RCC 7860 (cell line): ENCODE results near the gene SMIM38.

ENCODE experiments used
- DNase-seq: peaks from one replicate; pipeline ENCODE4 v3.0.0-alpha.2; 2015; ENCODE audit warnings: low spot score
- FAIRE-seq: peaks from 2 replicates; lab custom pipeline; 2012; peaks lifted over from hg19 to GRCh38; lab: Jason Lieb, UNC

SMIM38 gene

DNA sequence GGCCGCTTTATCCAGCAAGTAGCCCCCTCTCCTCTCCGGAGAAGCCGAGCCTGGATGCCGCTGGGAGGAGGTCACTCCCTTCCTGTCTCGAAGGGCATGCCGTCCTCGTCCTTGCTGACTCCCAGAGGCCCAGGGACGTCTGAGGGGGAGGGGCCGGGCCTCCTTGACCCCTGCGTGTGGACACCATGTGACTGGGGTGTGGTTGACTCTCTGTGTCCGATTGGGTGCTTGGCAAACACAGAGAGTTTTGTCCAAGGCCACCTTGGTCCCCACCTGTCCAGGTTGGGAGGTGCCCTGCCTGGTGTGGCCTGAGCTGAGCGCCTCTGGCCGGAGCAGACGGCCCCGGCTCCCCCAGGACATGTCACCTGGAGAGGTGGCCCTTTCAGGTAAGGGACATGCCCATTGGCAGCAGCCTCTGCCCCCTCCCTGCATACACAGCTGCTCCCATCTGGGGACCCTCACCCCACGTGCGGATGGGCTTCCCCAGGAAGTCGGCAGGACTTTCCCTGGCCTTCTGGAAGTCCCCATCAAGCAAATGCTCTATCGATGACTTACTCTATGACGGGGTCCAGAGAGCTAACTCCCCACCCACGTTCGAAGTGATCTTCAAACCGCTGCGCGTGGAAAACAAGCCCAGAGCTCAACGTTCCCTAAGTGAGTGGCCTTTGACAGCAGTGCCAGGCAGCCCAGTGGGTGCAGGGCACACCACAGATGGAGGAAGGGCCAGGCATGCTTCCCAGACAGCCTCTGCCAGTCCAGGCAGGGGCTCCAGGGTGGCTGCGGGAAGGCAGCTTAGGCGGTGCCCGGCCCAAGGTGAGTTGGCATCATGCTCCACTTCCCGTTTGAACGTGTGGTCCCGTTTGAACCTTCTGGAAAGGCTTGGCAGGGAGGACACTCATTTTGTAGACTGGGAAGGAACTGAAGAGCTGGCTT is at the start of gene SMIM38:
TSS of gene SMIM38 (plus strand) at position 634 of the 933 bp plus-strand sequence. CDS start 1,912 bp downstream, outside the sequence.
- DNase-seq = no peak
- no peak for FAIRE-seq

DNA sequence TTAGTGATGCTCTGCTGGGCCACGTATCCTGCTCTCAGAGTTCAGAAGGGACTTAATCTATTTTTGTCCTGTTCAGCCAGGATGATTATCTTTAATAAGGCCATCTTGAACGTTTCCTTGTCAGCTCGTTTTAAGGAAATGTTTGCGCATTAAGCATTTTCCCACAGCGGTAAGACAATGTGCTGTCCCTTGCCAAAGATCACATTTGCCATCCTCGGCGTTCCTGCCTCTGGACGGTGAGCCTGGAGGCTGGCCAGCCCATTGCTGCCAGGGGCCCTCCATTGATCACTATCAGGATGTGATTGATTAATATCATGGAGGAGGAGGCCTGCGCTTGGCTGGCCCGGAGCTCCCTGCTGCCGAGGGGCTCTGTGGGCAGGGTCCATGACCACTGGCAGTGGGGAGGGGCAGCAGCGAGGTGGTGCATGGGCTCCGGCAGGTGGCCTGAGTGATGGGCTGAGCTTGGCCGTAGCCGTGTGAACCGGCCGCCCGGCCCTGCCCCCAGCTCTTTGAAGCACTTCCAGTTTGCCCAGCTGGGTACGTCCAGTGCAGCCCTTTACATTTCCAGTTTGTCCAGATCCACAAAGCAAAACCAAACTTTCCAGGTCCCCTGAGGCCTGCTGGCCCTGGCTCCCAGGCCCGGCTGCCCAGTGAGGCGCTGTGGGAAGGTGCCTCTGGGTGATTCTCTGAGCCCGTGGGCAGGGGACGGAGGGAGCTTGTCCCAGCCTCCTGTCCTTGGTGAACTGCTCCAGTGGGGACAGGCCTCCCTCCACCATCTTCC is 49.5 kb upstream of the SMIM38 start:
- FAIRE-seq (no peak), DNase-seq (no peak)

DNA sequence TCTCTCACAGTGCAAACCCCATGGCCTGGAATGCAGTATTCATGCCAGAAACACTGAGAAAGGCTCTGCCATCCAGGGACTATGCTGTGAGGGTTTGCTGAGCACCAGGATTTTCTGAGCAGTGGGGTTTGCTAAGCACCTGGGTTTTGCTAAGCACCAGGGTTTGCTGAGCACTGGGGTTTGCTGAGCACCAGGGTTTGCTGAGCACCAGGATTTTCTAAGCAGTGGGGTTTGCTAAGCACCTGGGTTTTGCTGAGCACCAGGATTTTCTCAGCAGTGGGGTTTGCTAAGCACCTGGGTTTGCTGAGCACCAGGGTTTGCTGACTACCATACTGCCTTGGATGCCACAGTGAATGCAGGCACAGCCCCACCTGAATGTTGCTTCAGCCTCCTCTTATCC is 48.3 kb upstream of the SMIM38 start:
- FAIRE-seq = no peak
- no peak for DNase-seq

DNA sequence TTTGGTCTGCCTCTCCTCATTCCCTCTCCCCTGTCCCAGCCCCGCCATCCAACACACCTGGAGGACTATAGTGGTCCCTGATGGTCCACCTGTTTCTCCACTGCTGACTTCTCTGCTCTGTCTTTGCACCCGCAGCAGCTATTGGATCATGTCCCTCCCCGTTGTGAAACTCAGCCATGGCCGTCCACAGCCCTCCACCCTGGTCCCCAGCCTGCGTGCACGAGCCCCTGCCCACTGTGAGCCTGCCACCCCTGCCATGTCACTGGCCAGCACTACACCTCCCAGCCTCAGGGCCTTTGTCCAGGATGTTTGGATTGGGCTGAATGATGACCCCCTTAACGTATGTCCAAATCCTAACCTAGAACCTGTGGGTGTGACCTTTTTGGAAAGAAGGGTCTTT is 47.7 kb upstream of the SMIM38 start:
- DNase-seq (no peak), FAIRE-seq (no peak)

DNA sequence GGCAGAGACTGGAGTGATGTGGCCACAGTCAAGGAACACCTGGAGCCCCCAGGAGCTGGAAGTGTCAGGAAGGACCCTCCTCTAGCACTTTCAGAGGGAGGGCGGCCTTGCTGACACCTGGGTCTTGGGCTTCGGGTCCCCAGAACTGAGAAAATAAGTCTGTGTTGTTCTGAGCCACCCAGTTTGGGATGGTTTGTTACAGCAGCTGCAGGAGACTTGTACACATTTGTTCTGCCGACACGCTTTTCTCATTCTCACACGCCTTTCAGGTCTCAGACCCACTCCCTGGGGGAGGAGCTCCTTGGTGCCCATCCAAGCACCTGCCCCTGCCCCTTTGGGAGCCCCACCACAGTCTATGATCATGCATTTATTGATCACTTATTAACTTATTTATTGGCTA is 47.2 kb upstream of the SMIM38 start:
- FAIRE-seq = no peak
- DNase-seq = no peak

DNA sequence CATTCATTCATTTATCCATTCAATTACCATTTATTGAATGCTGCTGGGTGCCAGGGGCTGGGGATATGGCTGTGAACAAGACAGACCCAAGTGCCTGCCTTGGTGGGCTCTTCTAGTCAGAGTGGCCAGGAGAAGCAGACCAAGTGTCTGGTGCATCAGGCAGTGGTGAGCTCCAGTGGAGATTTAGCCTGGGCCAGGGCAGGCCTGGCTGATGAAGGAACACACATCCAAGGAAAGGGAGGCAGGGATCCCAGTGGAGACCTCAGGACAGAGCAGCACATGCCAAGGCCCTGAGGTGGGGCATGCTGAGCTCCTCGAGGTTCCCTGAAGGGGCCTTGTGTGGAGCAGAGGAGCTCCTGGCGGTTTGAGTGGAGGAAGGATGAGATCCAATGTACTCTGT is 46.6 kb upstream of the SMIM38 start:
- no peak for FAIRE-seq
- no peak for DNase-seq

DNA sequence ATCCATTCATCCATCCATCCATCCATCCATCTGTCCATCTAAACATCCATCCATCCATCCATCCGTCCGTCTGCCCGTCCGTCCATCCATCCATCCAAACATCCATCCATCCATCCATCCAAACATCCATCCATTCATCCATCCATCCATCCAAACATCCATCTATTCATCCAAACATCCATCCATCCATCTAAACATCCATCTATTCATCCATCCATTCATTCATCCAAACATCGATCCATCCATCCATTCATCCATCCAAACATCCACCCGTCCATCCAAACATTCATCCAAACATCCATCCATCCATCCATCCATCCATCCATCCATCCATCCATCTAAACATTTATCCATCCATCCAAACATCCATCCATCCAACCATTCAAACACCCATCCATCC is 45.3 kb upstream of the SMIM38 start:
- FAIRE-seq = no peak

DNA sequence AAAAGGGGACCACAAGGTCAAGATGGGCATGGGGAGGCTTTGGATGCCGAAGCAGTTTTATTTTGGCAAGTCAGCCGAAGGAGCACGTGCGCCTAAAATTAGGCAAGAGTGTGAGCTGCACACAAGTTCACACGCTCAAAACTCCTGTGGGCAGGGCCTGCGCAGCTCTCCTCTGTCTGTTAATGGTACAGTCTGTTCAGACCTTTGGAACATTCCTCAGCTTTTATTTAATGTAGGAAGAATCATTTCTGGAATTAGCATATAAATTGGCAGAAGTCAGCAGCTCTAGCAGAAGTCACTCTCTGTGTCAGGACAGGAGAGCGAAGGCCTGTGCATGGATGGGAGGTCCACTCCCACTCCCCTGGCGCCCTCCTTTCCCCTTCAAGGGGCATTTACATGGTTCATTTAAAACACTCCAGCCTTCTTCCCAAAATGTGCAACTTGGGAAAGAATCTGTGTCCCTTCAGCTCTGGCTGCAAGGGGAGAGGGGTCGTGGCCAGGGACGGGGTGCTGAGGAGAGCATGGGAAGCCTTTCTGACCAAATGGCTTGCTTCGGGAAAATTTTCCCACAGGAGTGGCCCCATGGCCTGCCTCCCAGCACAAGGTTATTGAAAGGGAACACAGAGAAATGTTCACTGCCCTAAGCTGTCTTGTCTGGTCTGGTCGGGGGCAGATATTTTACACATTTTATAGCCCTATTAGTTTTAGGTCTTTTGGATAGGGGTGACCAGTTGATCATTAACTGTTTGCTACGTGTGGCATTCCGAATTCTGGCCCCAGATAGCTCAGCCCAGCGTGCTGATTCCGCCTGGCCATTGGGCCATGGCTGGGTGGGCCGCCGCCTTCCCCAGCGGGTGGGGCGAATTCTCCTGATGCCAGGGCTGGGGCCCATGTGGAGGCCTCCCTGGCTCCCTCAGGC is 43.9 kb upstream of the SMIM38 start:
- no peak for FAIRE-seq
- DNase-seq = no peak

More for the DNA sequence above, 45.3 kb upstream of the SMIM38 start:
- DNase-seq = no peak

DNA sequence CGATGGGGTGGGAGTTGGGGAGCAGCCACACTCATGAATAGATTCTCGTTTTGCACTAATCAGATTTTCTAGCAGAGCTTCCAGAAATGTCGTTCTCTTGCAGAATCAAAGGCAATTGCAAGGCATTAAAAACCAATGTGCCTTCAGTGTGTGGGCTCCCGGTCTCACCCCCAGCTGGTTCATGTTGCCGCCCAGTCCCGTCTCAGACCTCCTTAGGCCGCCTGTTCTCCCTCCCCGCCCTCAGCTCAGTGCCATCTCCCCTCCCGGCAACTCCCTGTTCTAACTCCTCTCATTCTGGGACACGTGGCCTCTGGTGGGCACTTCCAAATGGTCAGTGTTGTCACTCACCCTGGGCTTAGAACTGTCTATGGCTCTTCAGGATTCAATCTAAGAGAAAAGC is 42.5 kb upstream of the SMIM38 start:
- no peak for DNase-seq
- no peak for FAIRE-seq

DNA sequence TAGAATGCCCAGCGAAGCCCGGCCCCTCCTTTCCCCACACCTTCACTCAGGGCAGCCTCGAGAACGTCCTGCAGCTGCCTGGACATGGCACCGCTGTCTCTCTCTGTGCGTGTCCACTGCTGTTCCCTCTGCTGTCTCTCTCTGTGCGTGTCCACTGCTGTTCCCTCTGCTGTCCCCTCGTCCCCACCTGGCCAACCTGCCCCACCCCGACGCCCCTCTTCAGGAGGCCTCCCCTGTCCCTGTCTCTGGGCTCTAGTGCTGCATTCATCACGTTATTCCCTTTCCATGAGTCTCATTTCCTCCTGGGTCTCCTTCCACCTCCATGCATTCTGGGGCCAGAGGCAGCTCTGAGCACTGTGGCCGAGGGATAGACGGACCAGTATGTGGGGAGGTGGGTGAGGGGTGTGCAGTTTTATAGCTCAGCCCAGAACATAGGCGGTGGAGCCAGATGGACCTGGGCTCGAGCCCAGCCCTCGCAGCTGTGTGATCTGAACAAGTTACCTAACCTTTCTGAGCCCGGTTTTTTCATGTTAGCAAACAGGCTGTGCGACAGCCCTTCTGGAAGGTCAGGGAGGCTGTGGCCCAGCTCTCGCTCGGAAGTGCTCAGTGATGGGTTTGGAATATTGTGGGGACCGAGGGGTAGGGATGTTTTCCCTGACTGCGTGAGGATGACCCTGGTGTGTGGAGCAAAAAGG is 41.9 kb upstream of the SMIM38 start:
- no peak for DNase-seq
- no peak for FAIRE-seq

DNA sequence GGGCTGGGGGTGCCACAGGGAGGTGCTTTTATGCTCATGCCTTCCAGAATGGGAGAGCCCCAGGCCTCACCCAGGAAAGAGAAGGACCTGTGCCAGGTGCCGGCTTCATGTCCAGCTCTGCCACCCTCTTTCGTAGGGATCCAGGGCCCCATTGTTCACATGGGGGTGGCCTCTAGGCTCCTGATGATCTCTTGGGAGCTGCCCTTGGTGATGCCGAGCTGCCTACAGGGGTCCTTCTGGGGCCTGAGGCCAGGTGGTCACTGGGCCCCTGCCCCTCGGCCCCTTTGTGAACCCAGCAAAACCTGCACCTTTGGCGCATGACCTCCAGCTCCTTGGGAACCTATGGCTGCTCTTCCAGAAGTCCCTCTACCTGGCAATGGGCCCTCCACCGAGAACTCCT is 41.4 kb upstream of the SMIM38 start:
- FAIRE-seq (no peak), DNase-seq (no peak)

DNA sequence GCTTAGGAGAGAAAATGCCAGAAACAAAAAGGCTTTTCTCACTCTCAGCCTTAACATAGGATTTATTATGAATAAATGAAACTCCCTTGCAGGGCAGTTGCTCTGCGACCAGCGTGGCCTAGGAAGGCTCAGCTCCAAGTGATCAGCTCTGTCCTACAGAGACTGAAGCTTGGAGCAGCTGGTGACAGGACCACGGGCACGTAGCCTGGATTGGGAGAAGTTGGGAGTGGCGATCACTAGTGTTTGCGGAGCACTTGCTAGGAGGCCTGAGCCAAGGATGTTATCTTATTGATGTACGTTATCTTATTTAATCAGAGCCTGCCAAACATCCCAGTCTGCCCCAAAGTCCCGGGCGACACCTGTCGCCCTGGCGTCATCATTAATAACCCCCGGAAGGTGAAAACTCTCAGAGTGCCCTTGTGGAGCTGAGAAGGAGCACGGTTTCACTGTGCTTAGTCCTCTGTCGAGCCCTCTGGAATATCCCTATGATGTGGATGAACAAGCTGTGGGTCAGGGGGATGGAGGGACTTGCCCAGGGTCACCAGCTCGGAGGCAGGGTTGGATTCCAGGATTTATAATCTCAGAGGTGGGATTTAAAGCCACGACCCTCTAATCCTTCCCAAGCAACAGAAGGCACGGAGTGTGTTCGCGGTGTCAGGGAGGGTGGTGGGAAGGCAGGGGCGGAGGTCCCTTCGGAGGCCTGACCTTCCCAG is 40.8 kb upstream of the SMIM38 start:
- no peak for FAIRE-seq
- DNase-seq = no peak

DNA sequence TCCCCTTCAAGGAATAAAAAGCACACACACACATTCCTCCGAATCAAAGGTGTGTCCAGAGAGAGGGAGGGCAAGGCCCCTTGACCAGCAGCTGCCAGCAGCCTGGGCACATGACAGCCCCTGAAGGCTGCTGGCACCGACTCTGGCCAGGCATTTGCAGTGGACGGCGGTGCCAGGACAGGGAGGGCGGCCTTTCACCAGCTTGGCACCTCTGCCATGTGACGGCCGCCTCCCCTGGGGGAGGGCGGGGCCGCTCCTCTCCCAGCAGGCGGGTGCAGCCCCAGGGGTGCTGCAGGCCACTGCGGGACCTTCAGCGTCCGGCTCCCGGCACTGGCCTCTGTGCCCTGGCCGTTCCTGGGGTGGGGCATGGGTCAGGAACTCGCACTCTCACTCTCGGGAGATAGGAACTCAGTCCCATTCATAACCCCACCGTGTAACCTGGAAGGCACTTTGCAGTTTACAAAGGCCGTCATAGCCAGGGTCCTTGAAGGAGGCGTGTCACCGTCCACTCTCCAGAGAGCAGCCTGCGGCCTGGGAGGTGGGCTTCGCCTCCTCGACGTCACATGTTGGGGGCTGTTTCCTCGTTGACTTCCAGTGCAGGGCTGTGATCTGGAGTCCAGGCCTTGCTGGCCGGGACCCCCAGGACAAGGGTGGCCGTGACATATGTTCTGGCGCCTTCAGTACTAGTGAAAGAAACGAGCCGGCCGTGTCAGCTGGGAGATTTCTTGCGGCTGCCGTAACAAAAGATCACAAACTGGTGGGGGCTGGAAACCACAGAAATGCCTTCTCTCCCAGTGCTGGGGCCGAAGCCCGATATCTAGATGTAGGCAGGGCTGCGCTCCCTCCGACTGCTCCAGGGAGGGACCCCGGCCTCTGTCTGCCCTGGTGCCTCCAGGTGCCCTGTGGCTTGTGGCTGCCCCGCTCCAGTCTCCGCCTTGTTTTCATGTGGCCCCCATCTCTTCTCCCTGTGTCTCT is 39.9 kb upstream of the SMIM38 start:
- FAIRE-seq = no peak

DNA sequence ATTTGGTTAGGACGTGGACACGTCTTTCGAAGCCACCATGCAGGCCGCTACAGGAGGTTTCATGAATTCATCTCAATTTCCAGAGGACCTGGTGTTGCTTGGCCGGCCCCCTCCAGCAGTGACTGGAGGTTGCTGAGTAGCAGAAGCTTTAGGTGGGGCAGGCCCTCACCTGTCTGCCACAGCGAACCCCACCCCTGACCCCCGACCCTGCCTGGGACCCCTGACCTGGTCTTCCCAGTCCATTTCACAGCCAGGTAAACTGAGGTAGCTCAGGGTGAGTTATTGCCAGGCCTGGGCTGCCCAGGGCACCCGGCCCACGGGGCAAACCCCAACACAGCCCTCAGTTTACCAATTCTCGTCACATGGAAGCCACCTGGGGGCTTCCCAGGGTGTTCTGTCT is 39.1 kb upstream of the SMIM38 start:
- FAIRE-seq (no peak), DNase-seq (no peak)

More for the DNA sequence above, 39.9 kb upstream of the SMIM38 start:
- no peak for DNase-seq

DNA sequence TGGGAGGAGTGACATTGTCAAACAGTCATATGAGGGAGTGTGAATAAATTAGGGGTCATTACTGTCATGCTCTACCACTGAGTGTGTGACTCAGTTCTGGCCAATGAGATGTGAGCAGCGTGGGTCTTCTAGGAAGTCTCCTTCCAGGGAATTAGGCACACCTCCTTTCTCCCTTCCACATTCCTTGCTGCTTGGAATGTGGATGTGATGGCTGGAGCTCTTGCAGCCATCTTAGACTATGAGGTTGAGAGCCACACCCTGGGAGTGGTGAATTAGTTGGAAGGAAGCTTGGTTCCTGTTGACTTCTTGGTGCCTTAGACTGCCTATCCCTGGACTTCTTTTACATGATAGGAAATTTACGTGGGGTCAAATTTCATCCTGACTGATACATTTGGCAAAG is 36.5 kb upstream of the SMIM38 start:
- DNase-seq = no peak
- no peak for FAIRE-seq

DNA sequence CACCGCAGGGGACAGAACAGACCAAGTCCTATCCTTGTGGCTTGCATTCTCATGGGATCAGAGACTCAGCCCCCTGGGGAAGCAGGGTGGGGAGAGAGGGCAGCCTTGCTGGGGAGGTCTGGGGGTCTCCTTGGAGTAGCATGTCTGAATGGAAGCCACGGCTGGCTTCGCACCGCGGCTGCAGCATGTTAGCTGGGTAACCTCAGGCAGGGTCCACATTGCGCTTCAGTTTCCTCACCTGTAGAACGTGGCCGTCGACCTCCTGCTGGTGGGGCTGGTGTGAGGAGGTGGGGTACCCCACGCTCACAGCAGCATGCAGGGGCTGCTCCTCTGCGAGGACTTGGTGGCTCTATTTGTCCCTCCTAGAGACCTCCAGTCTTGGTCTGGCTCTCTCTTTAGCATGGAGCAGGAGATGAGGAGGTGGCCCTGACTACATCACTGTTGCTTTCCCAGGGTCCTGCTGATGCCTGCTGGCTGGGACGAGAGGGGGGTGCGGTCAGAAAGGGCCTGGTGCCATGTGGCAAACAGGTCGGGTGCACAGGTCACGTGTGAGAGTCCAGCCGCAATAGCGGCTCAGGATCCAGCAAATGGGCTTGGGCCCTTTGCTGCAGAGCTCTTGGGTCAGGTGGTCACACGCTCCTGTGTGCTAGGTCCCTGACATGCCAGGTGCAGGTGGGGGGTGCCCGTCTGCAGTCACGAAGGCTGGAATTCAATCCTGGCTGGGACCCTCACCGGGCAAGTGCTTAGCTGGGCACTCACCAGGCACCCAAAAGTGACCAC is 35.4 kb upstream of the SMIM38 start:
- DNase-seq (no peak), FAIRE-seq (no peak)

DNA sequence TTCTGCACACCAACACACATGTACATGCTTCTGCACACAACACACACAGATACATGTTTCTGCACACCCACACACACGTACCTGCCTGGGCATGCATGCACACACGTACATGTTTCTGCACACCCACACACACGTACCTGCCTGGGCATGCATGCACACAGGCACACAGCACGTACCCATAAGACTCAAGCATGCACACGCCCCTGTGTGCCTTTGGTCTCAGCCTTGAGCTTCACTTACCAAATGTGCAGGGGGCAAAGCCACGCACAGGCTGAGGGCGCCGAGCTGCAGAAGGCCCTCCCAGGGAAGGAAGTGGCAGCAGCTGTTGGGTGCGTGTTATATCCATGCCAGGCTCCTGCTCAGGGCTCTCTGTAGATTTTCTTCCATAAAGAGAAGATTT is 34.7 kb upstream of the SMIM38 start:
- no peak for DNase-seq
- FAIRE-seq = no peak
